ENCODE measurements around the gene ZNF560.

GRCh38 chr19:9535934-9536333, 37.5 kb upstream of the ZNF560 start:
- TF ChIP-seq POLR2AphosphoS5 (IDR thresholded peaks at IDR 0.05; ENCODE audit: low read depth, low read length) (no peak), TAF1 (IDR thresholded peaks at IDR 0.05; ENCODE audit: borderline replicate concordance, insufficient read depth, low read length) (no peak), SIN3A (IDR thresholded peaks at IDR 0.05; ENCODE audit: borderline replicate concordance, insufficient read depth, low read length) (no peak), REST (IDR thresholded peaks at IDR 0.05; ENCODE audit: insufficient read depth in 1 of 2, low read depth in 2 of 2, low read length in 2 of 2) (no peak)
